Cardiac septum (tissue), 1 donor: ENCODE measurements around the gene MCC. TPM values are rescaled to one million over a fixed set of nuclear protein-coding genes. Genes with fewer than 3 reads are reported as not detected.

ENCODE experiments used
- DNase-seq: peaks from one replicate; pipeline ENCODE4 v3.0.0-alpha.2; 2020; ENCODE audit warnings: low spot score
- intact Hi-C: fragments of 100-400 bp; cut with DNase I; formaldehyde crosslinking; loops from one replicate; pipeline ENCODE4 v1.14.0; 2022
- total RNA-seq: library from RNA; stranded (reverse); fragmentation: NEBNext Ultra II Directional; extraction: Animal tissue kit (Norgen Biotek cat#: 25700); gene quantifications from one replicate; pipeline ENCODE4 v1.2.1, GENCODE V29; 2021
- donor health status: DM: no; HTN: no; CAD: no.

Gene MCC
- total RNA-seq, 1 donor from 2014 or later, result 17.7 TPM

- intact Hi-C loops, result loop anchor here (5.0 kb wide), 1 partner anchor 285 kb away; no protein-coding TSS in a partner anchor
- no peak for DNase-seq
Measured at GRCh38 chr5:113047234-113047633, 441.0 kb downstream of the MCC start.

GRCh38 chr5:113044776-113045465, 443.3 kb downstream of the MCC start:
- intact Hi-C loops, result loop anchor here (5.0 kb wide), 3 partner anchors 47 to 467 kb away; partner anchors contain the start of gene YTHDC2
- no peak for DNase-seq

GRCh38 chr5:113043491-113043931, 444.7 kb downstream of the MCC start:
- DNase-seq, result peak; percentile 82
- intact Hi-C loops, result loop anchor here (5.0 kb wide), 2 partner anchors 49 to 469 kb away; partner anchors contain the start of gene YTHDC2

DNA sequence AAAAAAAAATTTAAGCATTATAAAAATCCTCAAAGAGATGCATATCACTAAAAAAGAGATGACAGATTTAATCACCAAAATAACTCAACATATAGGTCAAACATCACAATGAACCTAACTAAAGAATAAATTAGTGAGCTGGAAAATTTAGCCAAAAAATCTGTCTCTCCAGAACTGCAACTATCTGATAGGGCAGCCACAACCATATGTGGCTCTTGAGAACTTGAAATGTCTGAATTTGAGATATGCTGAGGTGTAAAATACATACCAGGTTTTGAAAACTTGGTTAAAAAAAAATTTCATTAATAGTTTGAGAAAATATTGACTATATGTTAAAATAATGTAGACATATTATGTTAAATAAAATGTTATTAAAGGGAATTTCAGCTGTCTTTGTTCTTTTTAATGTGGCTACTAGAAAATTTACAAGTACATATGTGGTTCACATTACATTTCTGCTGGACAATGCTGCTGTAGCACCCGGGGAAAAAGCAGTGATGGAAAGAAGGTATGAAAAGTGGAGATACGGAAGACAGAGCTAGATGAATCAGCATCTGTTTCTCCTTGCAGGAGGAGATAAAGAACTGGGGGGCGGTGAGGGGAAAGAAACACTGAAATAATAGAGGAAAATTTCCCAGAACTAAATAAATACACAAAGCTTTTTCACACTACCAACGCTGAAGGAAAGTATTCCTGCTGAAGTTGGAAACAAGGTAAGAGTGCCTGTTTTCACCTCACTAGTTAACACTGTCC, 445.6 kb downstream of the MCC start:
- intact Hi-C loops, result loop anchor here (5.0 kb wide), 2 partner anchors 50 to 470 kb away; partner anchors contain the start of gene YTHDC2
- DNase-seq, result no peak

GRCh38 chr5:113040672-113041260, 447.5 kb downstream of the MCC start:
- intact Hi-C loops, result loop anchor here (5.0 kb wide), 2 partner anchors 52 to 472 kb away; partner anchors contain the start of gene YTHDC2
- DNase-seq, result no peak

- no peak for DNase-seq
- intact Hi-C loops, result loop anchor here (5.0 kb wide), 3 partner anchors 43 to 472 kb away; partner anchors contain the start of gene YTHDC2
Measured at GRCh38 chr5:113039934-113040285, 448.3 kb downstream of the MCC start.

DNA sequence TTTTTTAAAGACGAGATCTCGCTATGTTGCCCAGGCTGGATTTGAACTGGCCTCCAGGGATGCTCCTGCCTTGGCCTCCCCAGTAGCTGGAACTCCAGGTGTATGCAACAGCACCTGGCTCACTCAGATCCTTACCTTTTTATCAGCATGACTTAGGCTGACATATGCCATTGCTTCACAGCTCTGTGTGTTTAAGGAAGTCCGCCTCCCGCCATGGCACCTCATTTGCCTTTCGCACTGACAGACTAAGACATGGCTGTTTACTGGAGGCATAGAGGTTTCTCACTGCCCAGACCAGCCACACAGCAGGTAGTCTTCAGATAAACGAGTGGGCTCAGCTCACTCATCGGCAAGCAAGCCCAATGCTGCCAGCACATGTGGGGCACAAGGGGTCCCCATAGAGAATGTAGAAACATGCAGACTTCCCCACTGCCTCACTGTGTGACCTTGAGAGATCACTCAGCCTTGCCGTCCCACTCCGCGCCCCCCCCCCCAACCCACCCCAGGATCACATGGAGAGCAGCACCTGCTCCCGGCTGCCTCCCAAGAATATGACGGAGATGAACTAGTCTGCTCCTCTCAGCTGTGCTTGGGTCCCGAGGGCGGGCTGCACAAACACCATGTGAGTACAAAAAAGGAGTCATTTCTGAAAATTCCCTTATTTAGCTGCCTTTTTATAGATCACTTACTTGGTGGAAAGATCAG, 448.9 kb downstream of the MCC start:
- DNase-seq, result no peak
- intact Hi-C loops, result loop anchor here (5.0 kb wide), 1 partner anchor 42 kb away; no protein-coding TSS in a partner anchor

GRCh38 chr5:113038714-113039113, 449.5 kb downstream of the MCC start:
- intact Hi-C loops, result loop anchor here (5.0 kb wide), 1 partner anchor 41 kb away; no protein-coding TSS in a partner anchor
- no peak for DNase-seq

GRCh38 chr5:113038136-113038535, 450.1 kb downstream of the MCC start:
- DNase-seq, result no peak
- intact Hi-C loops, result loop anchor here (5.0 kb wide), 1 partner anchor 41 kb away; no protein-coding TSS in a partner anchor

GRCh38 chr5:113036826-113037225, 451.4 kb downstream of the MCC start:
- no peak for DNase-seq
- intact Hi-C loops, result loop anchor here (5.0 kb wide), 1 partner anchor 40 kb away; no protein-coding TSS in a partner anchor

GRCh38 chr5:113036321-113036720, 451.9 kb downstream of the MCC start:
- intact Hi-C loops, result loop anchor here (5.0 kb wide), 1 partner anchor 39 kb away; no protein-coding TSS in a partner anchor
- DNase-seq, result no peak

DNA sequence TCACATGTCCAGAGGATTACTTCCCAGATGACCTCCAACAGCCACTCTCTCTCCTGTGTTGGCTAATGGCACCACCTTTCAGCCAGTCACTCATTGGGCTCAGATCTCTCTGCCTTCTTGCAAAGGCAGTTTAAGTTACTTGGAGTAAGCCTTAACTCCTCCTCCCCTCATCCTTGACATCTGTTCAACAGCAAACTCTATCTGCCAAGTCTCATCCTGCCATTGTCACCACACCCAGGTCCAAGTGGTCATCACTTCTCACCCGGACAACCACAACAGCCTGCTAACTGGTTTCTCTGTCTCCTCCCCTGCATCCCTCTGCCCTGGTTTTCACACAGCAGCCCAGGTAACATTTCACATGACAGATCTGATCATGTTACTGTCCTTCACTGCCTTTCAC, 453.2 kb downstream of the MCC start:
- intact Hi-C loops, result loop anchor here (5.0 kb wide), 1 partner anchor 38 kb away; no protein-coding TSS in a partner anchor
- DNase-seq, result no peak

- intact Hi-C loops, result no loop called here
- no peak for DNase-seq
Measured at GRCh38 chr5:113034182-113034773, 454.0 kb downstream of the MCC start.

- intact Hi-C loops, result no loop called here
Measured at GRCh38 chr5:113031557-113031956, 456.7 kb downstream of the MCC start.

DNA sequence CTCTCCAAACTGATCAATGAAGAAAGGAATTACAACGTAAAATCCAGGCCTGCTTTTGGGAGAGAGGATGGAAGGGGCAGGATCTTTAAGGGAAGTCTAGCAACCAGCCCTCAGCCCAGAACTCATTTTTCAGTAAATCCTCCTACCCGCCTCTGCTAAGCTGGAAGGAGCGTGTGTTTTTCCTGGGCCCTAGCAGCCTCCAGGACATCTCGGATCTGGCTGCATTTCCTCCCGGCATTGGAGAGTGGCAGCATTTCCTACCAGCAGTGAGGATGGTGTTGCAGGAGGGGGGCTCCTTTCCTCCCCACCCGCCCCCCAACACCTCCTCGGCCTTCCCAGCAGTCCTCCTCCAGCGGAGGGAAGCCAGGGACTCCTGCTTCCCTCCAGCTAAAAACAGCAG, 457.1 kb downstream of the MCC start:
- intact Hi-C loops, result no loop called here

More at GRCh38 chr5:113031557-113031956, 456.7 kb downstream of the MCC start:
- no peak for DNase-seq

GRCh38 chr5:113029614-113030013, 458.6 kb downstream of the MCC start:
- DNase-seq, result no peak
- intact Hi-C loops, result no loop called here

More for the DNA sequence above, 457.1 kb downstream of the MCC start:
- no peak for DNase-seq

DNA sequence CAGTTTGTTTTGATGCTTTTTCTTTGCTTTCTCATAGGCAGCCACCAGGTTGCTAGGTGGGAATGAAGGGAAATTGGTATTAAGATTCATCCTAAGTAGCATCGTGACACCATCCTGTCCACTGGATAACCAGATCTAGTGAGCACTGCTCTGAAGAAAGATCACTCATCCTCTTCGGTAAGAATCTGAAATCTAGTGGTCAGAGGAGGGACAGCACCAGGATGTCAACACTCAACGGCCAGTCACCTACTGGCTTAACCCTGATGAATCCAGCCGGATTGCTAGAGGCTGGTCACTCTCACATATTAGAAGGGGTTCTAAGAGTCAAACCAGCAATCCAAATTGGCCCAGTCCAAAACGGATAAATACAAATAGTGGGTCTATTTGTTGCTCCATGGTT, 460.8 kb downstream of the MCC start:
- intact Hi-C loops, result no loop called here
- DNase-seq, result no peak

DNA sequence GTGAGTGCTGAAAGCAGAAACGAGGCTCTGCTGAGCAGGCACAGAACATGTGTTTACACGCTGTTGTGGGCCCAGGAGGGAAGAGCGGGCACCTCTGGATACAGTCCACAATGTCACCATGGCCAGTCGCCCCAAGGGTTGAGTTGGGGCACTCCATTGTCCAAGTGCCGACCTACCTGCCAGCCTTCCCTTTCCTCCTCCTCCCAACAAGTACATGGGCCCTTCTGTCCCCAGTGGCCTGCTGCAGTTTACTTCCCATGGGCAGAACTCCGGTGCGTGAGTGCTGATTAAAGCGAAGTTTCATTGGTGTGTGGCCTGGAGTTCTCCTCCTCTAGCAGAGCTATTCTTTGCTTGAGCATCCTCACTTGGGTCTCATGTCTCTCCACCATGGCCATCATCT, 461.2 kb downstream of the MCC start:
- intact Hi-C loops, result no loop called here
- DNase-seq, result no peak

- no peak for DNase-seq
- intact Hi-C loops, result no loop called here
Measured at GRCh38 chr5:113026211-113026610, 462.0 kb downstream of the MCC start.
